Effector memory CD4-positive, alpha-beta T cell (primary cell): ENCODE measurements around the gene KCNQ5.

ENCODE experiments used
- DNase-seq, 3 donors: peaks; one replicate each; pipeline ENCODE4 v3.0.0-alpha.2; 2020
- H3K27ac ChIP-seq: 2 replicates; pipeline ENCODE4 v1.7.0; 2013; ENCODE audit warnings: mild to moderate bottlenecking, low read length, moderate library complexity; ENCODE audit not compliant: insufficient read depth, poor library complexity, severe bottlenecking
- H3K27me3 ChIP-seq: replicated peaks from 2 replicates; pipeline ENCODE4 v1.7.0; 2013; ENCODE audit warnings: mild to moderate bottlenecking, low read length; ENCODE audit not compliant: insufficient read depth, control insufficient read depth, poor library complexity, severe bottlenecking
- H3K36me3 ChIP-seq: 2 replicates; pipeline ENCODE4 v1.7.0; 2013; ENCODE audit warnings: mild to moderate bottlenecking, low read length, moderate library complexity; ENCODE audit not compliant: control insufficient read depth, insufficient read depth
- H3K4me1 ChIP-seq: 2 replicates; pipeline ENCODE4 v1.7.0; 2013; ENCODE audit warnings: low read length, mild to moderate bottlenecking; ENCODE audit not compliant: control insufficient read depth, insufficient read depth, poor library complexity, severe bottlenecking
- H3K4me3 ChIP-seq: 2 replicates; pipeline ENCODE4 v1.7.0; 2013; ENCODE audit warnings: low read length, low read depth, mild to moderate bottlenecking; ENCODE audit not compliant: insufficient read depth, poor library complexity, severe bottlenecking
- H3K9me3 ChIP-seq: 2 replicates; pipeline ENCODE4 v1.7.0; 2013; ENCODE audit warnings: mild to moderate bottlenecking, low read length, moderate library complexity; ENCODE audit not compliant: control insufficient read depth

KCNQ5 gene

GRCh38 chr6:73236144-73236750, 614.4 kb downstream of the KCNQ5 start:
- no peak for DNase-seq
- no peak overlapping the region for H3K27ac ChIP-seq
- no peaks in the 10 kb centered on the region for H3K4me1 ChIP-seq
- no peak overlapping the region for H3K4me3 ChIP-seq
- H3K9me3 ChIP-seq = no peaks in the 10 kb centered on the region
- no peaks in the 10 kb centered on the region for H3K36me3 ChIP-seq
- no peaks in the 10 kb centered on the region for H3K27me3 ChIP-seq

GRCh38 chr6:73240730-73241129, 618.9 kb downstream of the KCNQ5 start:
- no peaks in the 10 kb centered on the region for H3K36me3 ChIP-seq
- no peak overlapping the region for H3K4me3 ChIP-seq
- no peaks in the 10 kb centered on the region for H3K9me3 ChIP-seq
- no peak overlapping the region for H3K27ac ChIP-seq
- no peak for DNase-seq
- no peaks in the 10 kb centered on the region for H3K4me1 ChIP-seq
- peaks cover 4% of the 10 kb centered on the region for H3K27me3 ChIP-seq

GRCh38 chr6:73242001-73242400, 620.1 kb downstream of the KCNQ5 start:
- no peaks in the 10 kb centered on the region for H3K9me3 ChIP-seq
- H3K4me1 ChIP-seq = no peaks in the 10 kb centered on the region
- no peaks in the 10 kb centered on the region for H3K36me3 ChIP-seq
- no peak overlapping the region for H3K27ac ChIP-seq
- DNase-seq = no peak
- no peak overlapping the region for H3K4me3 ChIP-seq
- peaks cover 4% of the 10 kb centered on the region for H3K27me3 ChIP-seq
